Measurements from ENCODE around the gene C10orf67. TPM values are rescaled to one million over a fixed set of nuclear protein-coding genes. Genes with fewer than 3 reads are reported as not detected.

C10orf67 gene
- total and polyA plus RNA-seq, 9 of the 15 experiments (the other 6 are each of a cell fraction or from before 2014, with no cell fraction given): not detected

DNA sequence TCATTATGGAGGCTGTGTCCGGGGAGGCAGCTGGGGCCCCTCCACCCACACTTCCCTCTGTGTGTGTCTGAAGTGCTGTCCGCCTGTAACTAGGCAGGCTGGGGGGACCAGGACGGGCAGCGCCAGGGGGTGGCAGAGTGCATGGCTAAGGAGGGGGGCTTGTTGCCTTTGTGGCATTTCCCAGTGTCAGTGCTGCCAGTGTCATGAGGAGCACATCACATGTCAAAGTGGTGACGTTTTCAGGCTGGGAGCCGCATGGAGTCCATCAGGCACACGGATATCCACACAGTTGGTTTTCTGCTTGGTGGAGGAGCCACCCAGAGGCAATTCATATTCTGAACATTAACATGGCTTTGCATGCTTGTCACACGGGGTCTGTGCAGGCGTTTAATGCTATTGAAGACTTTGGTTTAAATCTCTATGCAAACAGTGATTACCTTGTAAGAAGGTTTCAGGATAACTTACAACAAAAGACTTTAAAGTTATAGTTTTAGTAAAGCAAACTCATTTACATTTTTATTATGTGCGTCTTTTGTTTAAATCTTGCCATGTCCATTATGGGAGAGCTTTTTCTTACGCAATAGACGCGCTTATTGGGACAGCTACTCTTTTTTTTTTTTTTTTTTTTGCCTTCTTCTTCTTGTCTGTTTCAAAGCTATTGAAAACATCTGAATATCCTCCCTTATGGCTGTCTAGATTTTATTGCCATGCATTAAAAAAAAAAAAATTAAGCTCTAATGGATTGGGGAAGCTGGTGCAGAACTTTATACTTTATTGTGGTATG lies 52.9 kb downstream of the C10orf67 start (continued):
- TF ChIP-seq, protein P1, sequence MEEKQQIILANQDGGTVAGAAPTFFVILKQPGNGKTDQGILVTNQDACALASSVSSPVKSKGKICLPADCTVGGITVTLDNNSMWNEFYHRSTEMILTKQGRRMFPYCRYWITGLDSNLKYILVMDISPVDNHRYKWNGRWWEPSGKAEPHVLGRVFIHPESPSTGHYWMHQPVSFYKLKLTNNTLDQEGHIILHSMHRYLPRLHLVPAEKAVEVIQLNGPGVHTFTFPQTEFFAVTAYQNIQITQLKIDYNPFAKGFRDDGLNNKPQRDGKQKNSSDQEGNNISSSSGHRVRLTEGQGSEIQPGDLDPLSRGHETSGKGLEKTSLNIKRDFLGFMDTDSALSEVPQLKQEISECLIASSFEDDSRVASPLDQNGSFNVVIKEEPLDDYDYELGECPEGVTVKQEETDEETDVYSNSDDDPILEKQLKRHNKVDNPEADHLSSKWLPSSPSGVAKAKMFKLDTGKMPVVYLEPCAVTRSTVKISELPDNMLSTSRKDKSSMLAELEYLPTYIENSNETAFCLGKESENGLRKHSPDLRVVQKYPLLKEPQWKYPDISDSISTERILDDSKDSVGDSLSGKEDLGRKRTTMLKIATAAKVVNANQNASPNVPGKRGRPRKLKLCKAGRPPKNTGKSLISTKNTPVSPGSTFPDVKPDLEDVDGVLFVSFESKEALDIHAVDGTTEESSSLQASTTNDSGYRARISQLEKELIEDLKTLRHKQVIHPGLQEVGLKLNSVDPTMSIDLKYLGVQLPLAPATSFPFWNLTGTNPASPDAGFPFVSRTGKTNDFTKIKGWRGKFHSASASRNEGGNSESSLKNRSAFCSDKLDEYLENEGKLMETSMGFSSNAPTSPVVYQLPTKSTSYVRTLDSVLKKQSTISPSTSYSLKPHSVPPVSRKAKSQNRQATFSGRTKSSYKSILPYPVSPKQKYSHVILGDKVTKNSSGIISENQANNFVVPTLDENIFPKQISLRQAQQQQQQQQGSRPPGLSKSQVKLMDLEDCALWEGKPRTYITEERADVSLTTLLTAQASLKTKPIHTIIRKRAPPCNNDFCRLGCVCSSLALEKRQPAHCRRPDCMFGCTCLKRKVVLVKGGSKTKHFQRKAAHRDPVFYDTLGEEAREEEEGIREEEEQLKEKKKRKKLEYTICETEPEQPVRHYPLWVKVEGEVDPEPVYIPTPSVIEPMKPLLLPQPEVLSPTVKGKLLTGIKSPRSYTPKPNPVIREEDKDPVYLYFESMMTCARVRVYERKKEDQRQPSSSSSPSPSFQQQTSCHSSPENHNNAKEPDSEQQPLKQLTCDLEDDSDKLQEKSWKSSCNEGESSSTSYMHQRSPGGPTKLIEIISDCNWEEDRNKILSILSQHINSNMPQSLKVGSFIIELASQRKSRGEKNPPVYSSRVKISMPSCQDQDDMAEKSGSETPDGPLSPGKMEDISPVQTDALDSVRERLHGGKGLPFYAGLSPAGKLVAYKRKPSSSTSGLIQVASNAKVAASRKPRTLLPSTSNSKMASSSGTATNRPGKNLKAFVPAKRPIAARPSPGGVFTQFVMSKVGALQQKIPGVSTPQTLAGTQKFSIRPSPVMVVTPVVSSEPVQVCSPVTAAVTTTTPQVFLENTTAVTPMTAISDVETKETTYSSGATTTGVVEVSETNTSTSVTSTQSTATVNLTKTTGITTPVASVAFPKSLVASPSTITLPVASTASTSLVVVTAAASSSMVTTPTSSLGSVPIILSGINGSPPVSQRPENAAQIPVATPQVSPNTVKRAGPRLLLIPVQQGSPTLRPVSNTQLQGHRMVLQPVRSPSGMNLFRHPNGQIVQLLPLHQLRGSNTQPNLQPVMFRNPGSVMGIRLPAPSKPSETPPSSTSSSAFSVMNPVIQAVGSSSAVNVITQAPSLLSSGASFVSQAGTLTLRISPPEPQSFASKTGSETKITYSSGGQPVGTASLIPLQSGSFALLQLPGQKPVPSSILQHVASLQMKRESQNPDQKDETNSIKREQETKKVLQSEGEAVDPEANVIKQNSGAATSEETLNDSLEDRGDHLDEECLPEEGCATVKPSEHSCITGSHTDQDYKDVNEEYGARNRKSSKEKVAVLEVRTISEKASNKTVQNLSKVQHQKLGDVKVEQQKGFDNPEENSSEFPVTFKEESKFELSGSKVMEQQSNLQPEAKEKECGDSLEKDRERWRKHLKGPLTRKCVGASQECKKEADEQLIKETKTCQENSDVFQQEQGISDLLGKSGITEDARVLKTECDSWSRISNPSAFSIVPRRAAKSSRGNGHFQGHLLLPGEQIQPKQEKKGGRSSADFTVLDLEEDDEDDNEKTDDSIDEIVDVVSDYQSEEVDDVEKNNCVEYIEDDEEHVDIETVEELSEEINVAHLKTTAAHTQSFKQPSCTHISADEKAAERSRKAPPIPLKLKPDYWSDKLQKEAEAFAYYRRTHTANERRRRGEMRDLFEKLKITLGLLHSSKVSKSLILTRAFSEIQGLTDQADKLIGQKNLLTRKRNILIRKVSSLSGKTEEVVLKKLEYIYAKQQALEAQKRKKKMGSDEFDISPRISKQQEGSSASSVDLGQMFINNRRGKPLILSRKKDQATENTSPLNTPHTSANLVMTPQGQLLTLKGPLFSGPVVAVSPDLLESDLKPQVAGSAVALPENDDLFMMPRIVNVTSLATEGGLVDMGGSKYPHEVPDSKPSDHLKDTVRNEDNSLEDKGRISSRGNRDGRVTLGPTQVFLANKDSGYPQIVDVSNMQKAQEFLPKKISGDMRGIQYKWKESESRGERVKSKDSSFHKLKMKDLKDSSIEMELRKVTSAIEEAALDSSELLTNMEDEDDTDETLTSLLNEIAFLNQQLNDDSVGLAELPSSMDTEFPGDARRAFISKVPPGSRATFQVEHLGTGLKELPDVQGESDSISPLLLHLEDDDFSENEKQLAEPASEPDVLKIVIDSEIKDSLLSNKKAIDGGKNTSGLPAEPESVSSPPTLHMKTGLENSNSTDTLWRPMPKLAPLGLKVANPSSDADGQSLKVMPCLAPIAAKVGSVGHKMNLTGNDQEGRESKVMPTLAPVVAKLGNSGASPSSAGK (IDR thresholded peaks at IDR 0.05): no peak
- TF ChIP-seq HDAC2 (IDR thresholded peaks at IDR 0.05) (no peak), DPF2 (IDR thresholded peaks at IDR 0.05) (no peak), SNAPC5 (CRISPR knock-in tag; IDR thresholded peaks at IDR 0.05) (no peak), ZNF699 (CRISPR knock-in tag; IDR thresholded peaks at IDR 0.05; ENCODE audit: insufficient replicate concordance) (no peak)

Measured in K562 (cell line).